HL-60/S4 treated with phorbol 12-myristate 13-acetate at 8.2 ng/mL for 4 days and 3 days (cell line): Measurements from ENCODE around the gene TACR2.

Experiments
- in situ Hi-C: fragments of 300-500 bp; cut with MboI; formaldehyde crosslinking; loops from 2 replicates; pipeline ENCODE4 v1.15.0; 2022; ENCODE audit warnings: low sequenced_read_pairs

The TACR2 gene

GRCh38 chr10:69421611-69422308 is 5.0 kb upstream of the TACR2 start:
- in situ Hi-C loops = loop anchor here (25.0 kb wide), 1 partner anchor 216 kb away; the partner anchor contains the start of gene FAM241B

GRCh38 chr10:69419744-69420126 is 3.0 kb upstream of the TACR2 start:
- in situ Hi-C loops = loop anchor here (25.0 kb wide), 1 partner anchor 218 kb away; the partner anchor contains the start of gene FAM241B

- in situ Hi-C loops = loop anchor here (25.0 kb wide), 1 partner anchor 218 kb away; the partner anchor contains the start of gene FAM241B
These were observed 2.5 kb upstream of the TACR2 start for GRCh38 chr10:69419096-69419743.

GRCh38 chr10:69418052-69418752 is 1.5 kb upstream of the TACR2 start:
- in situ Hi-C loops = loop anchor here (25.0 kb wide), 1 partner anchor 219 kb away; the partner anchor contains the start of gene FAM241B

GRCh38 chr10:69417542-69417941 is 824 bp upstream of the TACR2 start:
- in situ Hi-C loops = loop anchor here (25.0 kb wide), 1 partner anchor 220 kb away; the partner anchor contains the start of gene FAM241B

DNA sequence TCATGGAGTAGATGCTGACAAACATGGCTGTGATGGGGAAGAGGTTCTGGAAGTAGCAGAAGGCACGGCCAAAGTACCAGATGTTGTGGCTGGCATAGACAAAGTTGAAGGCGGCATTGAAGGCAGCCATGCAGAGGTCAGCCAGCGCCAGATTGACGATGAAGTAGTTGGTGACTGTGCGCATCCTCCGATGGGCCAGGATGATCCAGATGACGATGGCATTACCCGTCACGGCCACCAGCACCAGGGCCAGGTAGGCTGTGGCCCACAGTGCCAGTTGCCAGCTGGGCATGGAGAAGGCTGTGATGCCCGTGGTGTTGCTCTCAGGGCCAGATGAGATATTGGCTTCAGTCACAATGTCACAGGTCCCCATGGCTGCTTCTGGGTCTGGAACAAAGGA is 767 bp downstream of the TACR2 start:
- in situ Hi-C loops = loop anchor here (25.0 kb wide), 1 partner anchor 221 kb away; the partner anchor contains the start of gene FAM241B

- in situ Hi-C loops = loop anchor here (25.0 kb wide), 1 partner anchor 222 kb away; the partner anchor contains the start of gene FAM241B
These were observed 1.7 kb downstream of the TACR2 start for GRCh38 chr10:69415049-69415448.

DNA sequence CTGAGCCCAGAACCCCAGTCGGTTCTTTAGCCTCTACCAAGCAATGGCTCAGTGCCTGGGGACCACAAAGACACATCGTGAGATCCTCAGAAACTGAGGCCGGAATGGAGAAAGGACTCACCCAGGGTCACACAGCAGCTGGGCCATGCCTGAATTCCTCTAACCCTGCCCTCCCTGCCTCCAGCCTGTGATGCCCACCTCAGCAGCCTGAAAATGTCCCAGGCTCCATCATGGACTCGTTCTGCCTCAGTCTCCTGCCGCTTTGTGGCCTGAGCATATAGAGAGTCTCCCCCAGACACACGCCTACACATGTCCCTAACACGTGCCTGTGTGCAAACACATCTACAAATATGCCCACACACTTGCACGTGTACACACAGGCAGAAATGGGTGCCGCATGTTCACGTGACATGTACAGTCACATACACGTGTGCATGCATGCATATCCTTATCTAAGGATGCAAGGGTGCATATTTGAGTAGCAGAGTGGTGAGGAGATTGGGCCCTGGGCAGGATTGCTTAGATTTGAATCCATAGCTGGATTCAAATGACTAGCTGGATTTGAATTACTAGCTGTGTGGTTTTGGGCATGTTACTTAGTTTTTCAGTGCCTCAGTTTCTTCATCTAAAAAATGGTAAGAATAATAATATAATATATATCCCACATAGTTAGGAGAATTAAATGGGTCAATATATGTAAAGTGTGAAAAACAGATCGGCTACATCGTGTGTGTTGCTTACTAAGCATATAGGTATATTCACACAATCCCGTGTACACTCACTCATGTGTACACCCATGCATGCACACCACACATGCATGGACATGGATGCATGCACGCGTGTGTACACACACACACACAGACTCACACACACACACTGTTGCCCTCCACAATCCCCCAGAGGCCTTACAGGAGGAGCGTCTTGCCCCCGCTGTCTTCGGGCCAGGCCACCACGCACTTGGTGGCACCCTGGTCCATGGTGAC is 2.4 kb downstream of the TACR2 start:
- in situ Hi-C loops = loop anchor here (5.0 to 25.0 kb wide), 2 partner anchors 93 to 223 kb away; partner anchors contain the start of gene FAM241B

DNA sequence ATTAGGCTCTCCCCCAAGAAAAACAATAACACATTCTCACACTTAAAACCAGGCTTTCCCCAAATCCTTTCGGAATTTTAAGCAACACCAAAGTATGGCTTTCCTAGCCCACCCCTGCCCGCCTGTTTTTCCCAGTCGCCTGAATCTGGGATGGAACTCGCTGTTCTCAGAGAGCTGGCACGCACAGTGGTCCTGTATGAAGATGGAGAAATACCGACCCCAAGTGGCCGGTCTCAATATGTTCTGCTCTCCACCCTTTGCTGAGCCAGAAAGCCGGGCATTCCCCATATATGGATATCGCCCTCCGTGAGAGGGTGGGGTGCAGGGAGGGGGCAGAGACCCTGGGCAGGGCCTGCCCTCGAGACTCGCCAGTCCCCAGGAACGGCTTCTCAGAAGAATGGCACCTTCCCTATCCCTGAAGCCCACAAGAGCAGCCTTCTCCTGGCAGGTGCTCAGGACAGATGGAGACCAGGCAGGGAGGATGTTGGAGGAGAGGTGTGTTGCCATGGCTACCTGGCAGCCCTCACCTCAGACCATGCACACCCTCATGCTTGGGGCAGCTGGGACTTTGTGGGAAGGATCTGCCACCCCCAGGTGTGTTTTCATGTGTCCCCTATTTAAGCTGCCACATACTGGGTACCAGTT is 3.4 kb downstream of the TACR2 start:
- in situ Hi-C loops = loop anchor here (5.0 to 25.0 kb wide), 2 partner anchors 94 to 224 kb away; partner anchors contain the start of gene FAM241B

DNA sequence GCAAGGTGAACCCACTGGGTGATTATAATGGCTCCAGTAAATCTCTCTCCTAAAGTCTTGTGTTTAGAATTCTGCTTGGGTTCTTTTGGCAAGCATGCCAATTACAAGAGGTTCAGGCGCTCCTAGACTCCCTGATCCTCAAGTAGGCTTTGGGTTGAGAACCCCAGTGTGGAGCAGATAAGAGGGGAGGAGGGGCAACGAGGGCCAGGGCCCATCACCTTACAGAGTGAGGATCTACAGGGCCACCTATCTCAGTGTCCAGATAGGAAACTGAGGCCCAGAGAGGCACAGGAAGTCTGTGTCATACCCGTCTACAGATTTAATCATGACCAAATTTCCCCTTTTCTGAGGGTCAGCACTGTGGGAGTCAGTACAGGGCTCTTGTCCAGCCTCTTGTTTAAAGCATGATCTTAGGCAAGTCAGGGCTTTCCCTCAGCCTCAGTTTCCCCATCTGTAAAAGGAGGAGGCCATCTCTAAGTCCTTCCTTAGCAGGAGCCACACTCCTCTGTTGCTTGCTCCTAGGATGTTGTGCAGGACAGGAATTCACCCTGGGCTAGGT is 4.4 kb downstream of the TACR2 start:
- in situ Hi-C loops = loop anchor here (5.0 to 25.0 kb wide), 2 partner anchors 95 to 225 kb away; partner anchors contain the start of gene FAM241B

GRCh38 chr10:69411476-69411875 is 5.2 kb downstream of the TACR2 start:
- in situ Hi-C loops = loop anchor here (5.0 to 25.0 kb wide), 2 partner anchors 96 to 226 kb away; partner anchors contain the start of gene FAM241B

DNA sequence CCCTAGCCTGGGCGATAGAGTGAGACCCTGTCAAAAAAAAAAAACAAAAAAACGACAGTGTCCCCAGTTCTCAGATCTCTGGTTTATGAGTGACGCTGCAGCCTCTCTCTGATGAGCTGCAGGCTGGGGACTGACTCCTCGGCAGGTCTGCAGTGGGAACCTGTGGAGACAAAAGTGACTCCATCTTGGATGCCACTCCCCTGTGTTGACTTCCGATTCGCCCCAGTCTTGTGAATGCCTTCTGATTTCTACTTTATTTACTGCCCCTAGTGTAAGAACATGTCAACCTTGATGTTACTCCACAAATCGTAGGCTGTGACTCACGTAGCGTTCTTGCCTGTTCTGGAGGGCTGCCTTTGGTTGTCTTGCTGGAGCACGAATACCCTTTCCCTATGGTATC is 6.2 kb downstream of the TACR2 start:
- in situ Hi-C loops = loop anchor here (5.0 to 25.0 kb wide), 2 partner anchors 97 to 227 kb away; partner anchors contain the start of gene FAM241B

- in situ Hi-C loops = loop anchor here (5.0 to 25.0 kb wide), 2 partner anchors 97 to 227 kb away; partner anchors contain the start of gene FAM241B
These were observed 6.8 kb downstream of the TACR2 start for GRCh38 chr10:69409968-69410367.

GRCh38 chr10:69409176-69409495 is 7.6 kb downstream of the TACR2 start:
- in situ Hi-C loops = loop anchor here (25.0 kb wide), 1 partner anchor 228 kb away; the partner anchor contains the start of gene FAM241B

DNA sequence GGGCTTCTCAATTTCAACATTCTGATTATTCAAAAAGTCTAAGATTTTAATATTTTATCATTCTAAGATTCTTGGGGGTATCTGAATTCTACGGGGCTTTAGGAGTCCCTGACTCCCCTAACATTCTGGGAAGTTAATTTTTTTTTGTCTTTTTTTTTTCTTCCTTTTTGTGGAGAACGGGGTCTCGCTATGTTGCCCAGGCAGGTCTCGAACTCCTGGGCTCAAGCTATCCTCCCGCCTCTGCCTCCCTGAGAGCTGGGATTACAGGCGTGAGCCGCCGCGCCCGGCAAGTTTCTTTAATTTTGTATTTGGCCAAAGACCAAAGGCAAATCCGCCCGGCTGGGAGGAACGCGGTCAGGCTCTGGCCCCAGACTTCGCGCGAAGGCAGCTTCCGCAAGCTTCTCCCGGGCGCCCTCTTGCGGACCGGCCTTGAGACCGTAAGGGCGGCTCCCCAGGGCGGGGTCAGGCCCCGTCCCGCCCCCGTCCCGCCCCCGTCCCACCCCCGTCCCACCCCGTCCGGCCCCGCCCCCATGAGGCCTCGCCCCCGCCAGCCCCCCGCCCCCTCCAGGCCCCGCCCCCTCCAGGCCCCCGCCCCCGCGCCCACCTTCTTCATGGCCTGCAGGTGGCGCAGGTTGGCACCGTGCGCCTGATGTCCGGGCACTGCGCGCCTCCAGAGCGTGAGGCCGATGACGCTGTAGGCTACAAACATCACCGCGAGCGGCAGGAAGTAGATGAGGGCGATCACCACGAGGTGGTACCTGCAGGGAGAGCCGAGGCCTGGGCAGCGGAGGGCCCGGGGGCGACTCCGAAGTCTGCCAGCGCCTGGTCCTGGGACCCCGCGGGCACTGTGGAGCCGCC is 8.2 kb downstream of the TACR2 start:
- in situ Hi-C loops = loop anchor here (25.0 kb wide), 1 partner anchor 229 kb away; the partner anchor contains the start of gene FAM241B

DNA sequence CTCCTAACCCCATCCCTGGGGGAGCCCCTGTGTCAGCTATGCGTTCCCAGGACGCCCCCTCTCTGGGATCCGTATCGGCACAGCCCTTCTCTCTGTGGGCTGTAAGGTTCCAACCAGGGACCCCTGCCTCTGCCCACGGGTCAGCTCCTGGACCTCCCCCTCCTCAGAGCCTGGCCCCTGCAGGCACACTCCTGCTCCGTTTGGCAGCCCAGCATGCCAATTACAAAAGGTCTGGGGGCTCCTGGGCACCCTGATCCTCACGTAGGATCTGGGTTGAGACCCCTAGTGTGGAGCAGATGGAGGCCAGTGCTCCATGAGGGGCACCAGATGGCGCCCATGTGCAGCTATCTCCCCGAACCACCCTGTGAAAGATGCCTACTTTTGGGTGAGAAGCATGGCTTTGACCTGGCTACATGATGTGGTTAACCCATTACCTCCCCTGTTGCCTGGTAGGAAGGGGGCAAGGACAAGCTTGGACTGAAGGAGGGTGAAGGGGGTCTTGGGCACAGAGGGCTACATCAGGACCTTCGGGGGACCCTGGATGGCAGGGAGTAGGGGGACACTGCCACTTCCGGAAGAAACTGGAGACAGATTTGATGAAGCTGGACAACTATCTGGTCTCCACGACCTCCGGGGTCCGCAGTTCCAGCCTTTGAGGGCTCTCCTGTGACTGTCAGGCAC is 9.0 kb downstream of the TACR2 start:
- in situ Hi-C loops = loop anchor here (25.0 kb wide), 1 partner anchor 230 kb away; the partner anchor contains the start of gene FAM241B
